NOMO-1 treated with dmso at 0.1 percent for 144 hours (cell line): Measurements from ENCODE around the gene RER1.

Experiments
- DNase-seq: peaks from one replicate; lab custom pipeline; 2025; ENCODE audit not compliant: unreplicated experiment; lab: John Stamatoyannopoulos, UW

Gene RER1

DNA sequence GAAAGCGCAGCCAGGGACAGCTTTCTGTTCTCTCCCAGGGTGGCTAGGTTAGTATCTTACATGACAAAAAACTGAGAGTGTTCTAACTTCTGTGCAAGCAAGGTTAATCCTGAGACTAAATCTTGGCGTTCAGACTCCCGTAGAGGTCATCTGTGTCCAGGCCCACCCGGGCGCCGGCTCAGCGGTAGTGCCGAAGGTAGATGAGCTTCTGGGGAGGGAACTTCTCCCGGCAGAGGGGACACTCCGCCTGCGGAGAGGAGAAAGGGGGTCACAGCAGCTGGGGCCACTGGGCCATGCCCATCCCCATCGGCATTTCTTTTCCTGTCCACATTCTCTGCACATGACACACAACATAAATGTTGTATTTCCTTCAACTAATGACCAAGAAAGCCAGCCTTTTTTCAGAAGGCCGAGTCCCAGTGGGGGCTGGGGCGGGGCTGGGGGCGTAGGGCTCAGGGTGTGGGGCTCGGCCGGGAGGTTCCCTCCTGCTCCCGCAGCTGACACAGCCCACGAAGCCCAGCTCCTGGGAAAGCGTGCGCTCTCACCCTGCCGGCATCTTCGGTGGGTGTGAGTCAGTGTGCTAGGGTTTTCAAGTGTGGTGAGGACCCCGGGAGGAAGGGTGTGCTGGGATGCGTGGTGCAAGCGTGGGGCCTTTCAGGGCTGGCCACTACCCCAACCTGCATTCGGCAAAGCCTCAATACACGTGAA is 14.1 kb downstream of the RER1 start:
- no peak for DNase-seq

DNA sequence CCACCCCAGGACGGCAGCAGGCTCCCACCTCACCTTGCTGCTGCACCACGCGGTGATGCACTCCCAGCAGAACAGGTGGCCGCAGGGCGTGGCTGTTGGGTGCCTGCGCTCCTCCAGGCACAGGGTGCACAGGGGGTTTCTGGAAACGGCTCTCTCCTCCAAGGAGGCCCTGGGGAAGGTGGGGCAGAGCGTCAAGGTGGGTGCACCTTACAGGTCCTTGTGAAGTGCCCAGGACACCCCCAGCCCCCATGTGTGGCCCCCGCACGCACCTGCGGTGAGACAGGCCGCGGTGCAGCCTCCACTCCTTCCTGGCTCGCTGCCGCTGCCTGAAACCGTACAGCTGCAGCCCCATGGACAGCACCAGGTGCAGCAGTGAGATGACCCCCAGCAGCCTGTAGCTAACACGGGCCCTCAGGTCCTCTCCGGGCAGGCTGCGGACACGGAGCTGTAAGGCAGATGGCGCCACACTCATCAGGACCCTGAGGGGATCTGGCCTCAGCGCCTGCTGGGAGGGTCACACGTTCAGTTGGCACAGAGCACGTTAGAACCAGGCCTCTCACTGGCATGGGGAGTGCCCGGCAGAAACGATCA is 14.9 kb downstream of the RER1 start:
- DNase-seq: no peak

DNA sequence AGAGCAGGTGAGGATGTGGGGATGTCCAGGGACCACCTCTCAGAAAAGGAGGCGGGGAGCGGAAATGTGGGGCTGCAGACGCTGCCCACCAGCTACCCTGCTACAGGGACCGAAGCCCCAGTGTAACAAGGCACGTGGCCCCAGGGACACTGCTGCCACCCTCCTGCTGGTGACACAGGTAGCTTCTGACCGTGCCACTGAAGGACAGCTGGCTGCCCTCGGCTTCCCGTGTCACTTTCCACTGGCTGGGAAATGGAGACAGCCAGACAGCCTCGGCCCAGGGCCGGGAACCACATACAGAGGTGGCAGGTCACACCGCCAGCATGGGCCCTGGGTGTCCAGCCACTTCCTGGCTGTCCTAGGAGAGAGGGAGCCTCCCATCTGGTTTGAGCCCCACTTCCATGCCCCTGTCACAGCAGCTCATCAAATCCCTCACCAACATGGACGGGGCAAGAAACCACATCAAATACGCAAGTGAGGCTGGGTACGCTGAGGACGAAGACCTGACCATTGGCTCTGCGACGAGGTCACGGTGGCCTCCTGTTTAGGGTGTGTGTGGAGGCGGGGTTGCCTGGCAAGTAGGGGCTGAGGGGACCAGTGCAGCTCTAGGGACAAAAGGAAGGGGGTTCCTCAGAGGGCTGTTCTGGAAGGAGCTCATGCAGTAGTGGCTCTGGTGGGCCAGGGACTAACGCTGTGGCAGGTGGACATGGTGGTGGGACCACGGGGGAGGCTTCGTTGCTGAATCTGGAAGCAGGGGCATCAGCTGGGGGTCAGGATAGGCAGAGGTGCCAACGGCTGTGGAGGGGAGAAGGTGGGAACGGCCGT is 15.7 kb downstream of the RER1 start:
- DNase-seq: no peak

DNA sequence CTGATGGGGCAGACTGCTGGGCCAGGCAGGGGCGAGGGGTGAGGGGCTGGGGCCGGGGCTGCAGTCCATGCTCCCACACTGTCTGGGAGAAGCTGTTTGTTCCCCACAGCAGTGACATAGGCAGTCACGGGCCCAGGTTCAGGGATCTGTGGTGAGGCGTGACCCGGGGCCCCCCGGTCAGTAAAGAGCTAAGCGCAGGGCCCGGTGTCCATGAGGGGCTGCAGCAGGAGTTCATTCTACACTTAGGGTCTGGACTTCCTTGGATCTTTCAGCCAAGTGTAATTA is 16.3 kb downstream of the RER1 start:
- DNase-seq: no peak

DNA sequence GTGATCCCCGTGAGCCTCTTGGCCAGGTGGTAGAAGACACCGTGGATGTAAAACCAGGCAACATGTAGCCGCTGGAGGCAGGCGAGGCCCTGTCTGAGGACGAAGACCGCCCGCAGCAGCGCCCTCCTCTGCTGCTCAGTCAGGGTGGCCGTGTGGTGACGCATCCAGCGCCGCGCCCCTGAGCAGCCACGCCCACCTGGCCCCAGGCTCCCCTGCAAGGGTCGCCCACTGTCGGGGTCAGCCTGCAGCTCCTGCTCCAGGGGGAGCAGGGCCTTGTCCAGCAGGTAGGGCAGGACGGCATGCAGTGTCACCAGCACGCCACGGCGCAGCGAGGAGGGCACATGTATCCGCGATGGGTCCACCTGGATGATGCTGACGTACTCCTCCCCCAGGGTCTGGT is 16.8 kb downstream of the RER1 start:
- DNase-seq: no peak

DNA sequence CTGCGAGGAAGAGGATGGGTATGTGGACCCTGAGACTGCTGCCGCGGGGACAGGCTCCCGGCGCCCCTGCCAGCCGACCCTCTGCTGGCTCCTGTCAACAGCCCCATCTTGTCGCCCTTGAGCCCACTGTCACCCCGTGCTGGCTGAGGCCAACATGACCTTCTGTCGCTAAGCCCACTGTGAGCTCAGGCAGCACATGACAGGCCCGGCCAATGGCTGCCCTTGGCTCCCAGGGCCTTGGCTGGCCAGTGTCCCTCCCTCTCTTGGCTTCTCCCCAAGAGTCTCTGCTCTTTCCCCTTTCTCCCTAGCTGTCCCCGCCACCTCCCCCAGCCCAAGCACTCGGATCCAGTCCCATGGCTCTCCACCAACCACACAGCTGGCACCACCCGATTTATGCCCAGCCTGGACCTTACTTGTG is 17.2 kb downstream of the RER1 start:
- DNase-seq: no peak

DNA sequence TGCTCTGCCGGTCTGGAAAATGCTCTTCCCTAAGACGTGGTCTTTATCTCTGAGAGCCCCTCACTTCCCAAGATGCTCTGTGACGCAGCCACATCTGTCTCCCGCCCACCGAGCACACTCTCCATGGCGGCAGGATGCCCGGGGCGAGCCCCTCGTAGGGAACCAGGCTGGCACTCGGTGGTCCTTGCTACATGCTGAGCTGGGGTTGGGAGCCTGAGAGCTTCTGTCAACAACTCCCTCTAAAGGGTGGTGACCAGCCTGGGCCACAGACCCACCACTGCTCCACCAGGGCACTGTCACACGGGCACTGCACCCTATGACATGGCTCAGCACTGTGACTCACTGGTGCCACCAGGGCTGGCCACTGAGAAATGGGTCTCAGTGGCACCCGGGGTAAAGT is 18.1 kb downstream of the RER1 start:
- no peak for DNase-seq

DNA sequence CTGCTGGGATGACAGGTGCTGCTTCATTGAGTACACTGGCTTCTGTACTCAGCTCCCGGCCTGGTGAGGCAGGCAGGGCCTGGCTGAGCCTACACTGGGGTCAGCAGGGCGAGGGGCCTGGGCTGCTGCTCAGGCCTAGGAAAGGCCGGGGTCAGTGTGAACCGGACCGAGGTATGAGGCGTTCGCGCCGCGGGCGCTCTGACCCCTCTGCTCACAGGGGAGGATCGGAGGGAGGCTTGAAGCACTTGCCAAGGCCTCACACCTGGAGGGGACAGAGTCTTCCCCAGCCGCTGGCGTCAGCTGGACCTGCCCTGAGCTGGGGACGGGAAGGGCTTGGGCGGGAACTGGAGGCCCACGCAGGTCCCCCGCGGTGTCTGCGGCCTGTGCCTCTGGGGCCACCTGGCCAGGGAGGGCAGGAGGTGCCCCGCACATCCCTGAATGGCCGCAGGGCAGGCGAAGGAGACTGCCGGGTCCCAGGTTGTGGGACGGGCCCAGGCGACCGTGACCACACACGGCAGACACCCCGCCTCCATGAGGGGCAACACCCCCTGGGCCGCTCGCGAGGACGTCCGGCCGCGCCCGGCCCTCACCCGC is 20.3 kb downstream of the RER1 start:
- no peak for DNase-seq

DNA sequence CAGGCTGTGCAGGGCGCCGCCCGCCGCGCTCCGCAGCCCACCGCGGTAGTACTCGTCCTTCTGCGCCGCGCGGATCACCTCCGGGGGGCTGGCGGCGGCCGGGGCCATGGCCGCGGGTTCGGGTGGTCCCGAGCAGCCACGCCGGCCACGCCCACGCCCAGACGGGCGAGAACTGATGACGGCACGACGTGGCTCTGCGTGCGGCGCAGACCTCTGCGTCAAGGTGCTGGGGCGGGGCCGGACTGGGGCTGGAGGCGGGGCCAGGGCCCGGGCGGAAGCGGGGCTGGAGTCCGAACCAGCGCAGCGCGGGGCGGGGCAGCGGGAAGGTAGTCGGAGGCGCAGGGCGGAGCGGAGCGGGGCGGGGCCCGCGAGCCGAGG is 20.7 kb downstream of the RER1 start, which contains the start of gene PEX10:
Gene PEX10, minus strand, starts transcription at position 170 of the 378 bp plus-strand sequence. Its CDS starts 62 bp downstream, at position 108.
- peak; percentile 95 for DNase-seq

DNA sequence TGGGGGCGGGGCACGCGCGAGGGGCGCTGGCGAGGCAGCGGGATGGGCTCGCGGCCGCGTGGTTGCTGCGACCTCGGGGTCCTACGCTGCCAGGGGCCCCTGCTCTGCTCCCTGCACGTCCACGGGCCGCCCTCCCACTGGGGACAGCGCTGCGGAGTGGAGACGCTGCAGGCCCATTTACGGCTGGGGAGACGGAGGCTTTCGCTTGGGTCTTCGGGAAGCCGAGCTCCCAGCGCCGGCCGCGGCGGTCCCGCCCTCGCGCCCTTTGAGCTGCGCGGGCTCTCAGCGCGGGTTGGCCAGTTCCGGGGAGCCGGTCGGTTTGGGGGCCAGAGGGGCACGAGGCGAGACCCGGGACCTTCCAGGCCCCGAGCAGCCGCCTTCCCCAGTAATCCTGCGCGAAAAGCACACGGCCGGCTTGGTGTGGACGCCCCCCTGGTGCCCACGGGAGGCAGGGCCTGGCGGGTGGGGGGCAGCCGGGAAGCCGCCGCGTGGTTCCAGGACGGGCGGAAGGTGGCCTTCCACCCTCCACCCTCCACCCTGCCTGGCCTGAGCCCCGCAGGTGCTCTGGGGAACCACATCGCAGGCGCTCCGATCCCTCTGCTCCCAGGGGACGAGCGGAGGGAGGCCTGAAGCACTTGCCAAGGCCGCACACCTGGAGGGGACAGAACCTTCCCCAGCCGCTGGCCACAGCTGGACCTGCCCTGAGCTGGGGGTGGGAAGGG is 21.3 kb downstream of the RER1 start:
- peak; percentile 55 for DNase-seq

DNA sequence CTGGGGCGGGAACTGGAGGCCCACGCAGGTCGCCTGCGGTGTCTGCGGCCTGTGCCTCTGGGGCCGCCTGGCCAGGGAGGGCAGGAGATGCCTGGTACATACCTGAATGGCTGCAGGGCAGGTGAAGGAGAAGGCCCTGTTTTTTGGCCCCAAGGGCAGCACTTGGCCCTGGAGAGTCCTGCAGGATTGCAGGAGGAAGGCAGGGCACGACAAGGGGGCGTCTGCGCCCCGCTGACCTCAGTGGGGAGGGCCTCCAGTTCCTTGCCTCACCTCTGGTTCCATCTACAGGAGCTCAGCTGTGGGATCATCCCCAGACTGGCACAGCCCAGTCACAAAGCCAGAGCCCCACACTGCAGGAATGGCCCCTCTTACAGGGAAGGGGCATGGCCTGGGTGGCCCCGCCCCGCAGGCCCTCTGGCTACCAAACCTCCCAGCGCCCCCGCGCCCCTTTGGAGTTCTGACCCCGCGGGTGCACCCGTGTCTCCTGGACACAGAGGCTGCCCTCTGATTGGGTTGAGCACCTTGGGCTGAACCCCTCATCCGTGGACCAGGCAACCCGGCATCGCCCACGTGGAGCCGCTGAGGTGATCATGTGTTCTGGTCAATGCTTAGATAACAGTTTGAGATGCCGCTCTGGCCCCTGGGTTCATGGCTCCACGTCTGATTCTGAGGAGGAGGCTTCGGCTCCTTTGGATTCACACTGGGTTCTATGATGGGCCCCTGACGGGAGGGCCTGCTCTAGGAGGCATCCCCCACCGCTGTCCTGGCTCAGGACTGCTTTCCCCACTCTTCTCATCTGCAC is 22.1 kb downstream of the RER1 start:
- DNase-seq: no peak

DNA sequence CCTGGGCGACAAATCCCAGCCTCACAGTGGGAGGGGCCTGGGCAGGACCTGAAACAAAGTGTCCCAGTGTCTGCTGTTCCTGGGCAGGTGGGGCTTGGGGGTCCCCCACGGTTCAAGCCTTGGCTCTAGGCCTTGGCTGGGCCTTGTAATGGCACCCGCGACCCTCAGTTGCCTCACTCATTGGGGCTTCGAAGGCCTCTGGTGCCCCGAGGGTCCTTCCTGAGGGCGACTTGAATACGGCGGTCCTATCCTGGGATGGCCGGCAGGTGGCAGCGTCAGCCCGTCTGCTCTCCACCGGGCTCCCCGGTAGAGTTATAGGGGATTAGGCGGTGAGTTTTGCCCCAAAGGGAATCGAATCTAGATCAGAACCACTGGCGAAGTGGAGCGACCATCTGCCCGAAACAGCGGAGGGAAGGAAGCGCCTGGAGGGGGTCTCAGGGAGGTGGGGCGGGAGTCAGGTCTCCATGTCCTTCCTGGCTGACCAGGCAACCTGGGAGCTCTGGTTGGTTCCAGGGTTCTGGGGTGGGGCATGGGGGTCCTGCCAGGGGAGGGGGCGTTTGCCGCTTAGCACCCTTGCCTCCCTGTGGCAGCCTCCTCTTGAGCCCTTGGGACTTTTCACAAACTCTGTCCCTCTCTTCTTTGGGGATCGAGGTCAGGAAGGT is 22.8 kb downstream of the RER1 start:
- peak; percentile 13 for DNase-seq

DNA sequence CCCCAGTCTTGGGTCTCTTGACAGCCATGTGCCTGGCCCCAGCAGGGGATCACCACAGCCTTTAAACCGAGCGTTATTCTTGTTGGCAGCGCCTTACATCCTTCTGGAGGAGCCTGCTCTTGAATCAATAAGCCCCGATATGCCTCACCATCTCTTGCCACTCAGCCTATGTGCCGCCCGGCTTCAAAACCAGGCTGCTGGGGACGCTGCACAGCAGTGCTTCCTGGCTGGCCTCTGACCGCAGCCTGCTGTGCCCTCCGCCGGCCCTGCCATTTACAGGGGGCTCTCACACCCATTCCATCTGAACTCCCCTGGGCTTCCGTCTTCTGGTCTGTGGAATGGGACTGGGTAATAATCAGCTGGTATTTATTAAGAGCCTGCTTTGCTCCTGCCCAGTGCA is 23.7 kb downstream of the RER1 start:
- no peak for DNase-seq

DNA sequence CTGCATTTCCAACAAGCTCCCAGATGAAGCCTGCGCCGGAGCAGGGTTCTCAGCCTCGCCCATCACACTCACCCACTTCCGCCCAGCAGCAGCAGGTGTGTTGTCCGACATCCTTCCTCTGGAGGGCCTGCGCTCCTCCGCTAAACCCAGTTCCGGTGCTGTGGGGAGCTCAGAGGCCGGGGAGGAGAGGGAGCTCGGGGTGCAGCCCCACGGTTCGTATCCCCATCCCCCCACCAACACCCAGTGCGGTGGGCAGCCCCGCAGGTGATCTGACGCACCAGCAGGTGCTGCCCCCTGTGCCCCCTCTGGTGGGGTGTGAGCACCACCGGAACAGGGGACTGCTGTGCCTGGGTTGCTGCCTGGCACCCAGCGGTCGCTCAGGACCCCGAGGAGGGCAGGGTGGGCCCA is 24.2 kb downstream of the RER1 start:
- no peak for DNase-seq

DNA sequence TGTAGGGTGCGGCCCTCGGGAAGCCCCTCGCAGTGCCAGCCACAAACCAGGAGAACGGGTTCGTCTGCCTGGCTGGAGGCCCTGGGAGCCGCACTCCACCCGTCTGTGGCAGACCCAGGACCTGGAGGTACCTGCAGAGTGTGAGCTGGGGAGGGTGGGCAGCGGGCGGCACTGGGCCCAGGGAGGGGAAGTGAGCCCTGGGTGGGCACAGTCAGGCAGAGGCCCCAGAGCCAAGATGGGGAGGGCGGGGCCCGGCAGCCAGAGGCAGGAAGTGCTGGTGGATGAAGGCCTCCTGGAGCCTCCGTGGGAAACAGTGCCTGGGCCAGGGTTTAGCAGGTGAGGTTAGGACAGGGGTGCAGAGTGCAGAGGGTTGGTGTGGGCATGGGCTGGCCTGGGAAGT is 24.8 kb downstream of the RER1 start:
- no peak for DNase-seq

DNA sequence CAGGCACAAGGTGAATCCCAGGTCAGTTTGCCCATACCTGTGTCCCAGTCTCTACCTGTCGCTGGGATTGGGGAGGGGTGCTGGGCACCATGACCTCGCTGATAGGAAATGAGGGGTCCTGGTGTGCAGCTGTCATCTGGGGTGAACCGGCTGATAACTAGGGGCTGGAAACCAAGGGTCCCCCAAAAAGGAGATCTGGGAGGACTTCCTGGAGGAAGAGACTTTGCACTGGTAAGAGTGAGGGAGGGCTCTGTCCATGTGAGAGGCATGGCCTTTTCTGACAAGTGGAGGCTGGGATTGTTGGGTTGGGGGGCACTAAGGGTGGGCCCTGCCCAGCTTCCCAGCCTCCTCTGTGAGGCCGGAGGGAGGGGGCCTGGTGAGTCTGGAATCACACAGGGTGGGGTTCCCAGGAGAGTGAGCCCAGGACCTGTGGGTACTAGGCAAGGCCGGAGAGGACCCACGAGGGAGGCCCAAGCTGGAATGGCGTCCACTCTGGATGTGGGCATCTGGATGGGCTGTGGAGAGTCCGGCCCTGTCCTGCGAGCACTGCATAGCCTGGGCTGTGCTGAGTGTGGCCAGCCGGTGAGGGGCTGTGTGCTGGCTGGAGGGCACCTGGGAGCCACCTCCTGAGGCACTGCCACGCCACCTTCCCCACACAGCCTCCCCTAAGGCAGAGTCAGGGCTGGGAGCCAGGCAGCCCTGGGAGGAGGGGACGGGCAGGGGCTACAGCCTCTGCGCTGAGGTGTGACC is 25.6 kb downstream of the RER1 start:
- no peak for DNase-seq

DNA sequence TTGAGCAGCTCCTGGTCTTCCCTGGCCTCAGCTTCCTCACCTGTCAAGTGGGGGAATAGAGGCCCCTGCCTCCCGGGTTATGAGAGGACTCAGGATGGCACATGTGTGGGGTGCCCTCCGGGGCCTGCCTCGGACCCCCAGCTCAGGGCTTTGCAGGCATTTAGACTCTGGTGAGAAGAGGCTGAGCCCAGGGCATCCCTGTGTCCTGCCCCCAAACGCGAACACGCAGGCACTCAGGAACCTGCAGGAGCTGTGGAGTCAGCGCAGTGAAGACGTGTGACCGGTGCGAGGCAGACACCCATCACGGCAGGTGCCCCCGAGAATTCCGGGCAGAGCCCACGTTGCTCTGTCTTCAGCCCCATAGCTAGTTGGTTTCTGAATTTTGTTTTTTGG is 26.2 kb downstream of the RER1 start:
- DNase-seq: no peak

DNA sequence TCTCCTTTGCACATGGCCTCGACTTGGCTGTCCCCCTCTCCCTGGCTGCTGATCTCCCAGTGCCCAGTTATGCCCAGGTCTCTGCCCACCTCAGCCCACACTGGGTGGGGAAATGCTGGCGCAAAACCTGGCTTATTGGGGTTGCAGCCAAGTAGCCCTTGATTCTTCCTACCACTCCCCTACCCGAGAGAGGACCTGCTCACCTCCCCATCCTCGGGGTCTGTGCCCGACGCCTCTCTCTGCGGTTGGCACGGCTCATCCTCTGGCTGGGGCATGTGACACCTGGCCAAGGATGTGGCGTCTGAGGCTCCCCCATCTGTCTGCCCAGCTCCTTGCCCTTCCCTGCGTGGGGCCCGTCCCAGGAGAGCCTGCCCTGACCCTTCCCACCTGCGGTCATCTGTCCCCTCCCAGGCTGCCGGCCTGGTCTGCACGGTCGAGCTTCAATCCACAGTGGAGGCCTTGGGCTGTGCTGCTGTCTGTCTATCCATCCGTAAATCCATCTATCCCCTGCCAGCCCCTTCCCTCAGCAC is 27.2 kb downstream of the RER1 start:
- DNase-seq: no peak

DNA sequence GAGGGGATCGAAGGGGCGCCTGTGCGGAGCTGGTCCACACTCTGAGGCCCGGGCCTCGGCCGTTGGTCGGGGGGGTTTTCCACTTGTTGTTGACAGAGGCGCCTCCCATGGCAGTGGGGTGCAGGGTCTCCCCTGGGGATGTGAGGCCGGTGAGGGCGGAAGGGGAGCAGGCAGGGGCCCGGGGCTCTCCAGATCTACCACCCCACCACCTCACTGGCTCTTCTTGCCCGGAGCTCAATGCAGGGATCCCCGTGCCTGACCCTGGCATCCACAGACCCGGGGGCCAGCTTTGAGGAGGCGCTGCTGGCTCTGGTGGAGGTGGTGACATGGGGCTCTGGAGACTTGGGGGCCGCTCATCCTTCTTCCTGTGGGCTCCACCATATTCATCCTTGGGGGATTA is 27.8 kb downstream of the RER1 start:
- DNase-seq: no peak
